ENCODE results near the gene GFRA1.

The GFRA1 gene

DNA sequence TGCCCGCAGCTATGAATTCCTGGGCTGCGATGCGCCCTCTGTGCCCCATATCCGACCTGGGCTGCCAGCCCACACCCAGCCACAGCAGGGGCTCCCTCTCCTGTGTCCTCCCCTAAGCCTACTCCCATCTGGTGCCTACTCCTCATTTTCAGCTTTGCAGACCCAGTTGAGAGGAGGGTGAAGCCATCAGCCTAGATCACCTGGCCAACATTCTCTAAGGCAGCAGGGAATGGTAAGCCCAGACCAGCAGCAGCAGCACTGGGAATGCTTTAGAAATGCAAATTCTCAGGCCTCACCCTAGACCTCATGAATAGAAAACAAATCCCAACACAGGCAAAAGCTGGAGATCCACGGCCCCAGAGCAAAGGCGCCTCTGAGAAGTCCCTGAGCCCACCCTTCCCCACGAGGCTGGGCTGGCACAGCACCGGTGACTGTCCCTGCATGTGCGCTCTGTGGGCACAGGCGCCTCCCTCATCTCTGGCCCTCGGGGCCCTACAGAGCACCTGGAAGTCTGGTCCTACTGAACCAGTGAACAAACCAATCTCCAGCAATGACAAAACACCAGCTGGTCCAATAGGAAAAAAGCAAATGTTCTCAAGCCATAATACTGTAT, 161.4 kb downstream of the GFRA1 start:
- H3K4me1 ChIP-seq (ENCODE audit: control insufficient read depth, insufficient read depth, low read length, poor library complexity, severe bottlenecking) = no peaks in the 10 kb centered on the region
- DNase-seq = no peak
- no peaks in the 10 kb centered on the region for H3K27me3 ChIP-seq (replicated peaks; ENCODE audit: control insufficient read depth, insufficient read depth, low read length, poor library complexity, severe bottlenecking)
- H3K9me3 ChIP-seq (ENCODE audit: control insufficient read depth, low read length) = no peaks in the 10 kb centered on the region
- H3K36me3 ChIP-seq (ENCODE audit: control insufficient read depth, insufficient read depth, low read length) = no peaks in the 10 kb centered on the region
- H3K4me3 ChIP-seq (ENCODE audit: insufficient read depth, low read depth, low read length, poor library complexity, severe bottlenecking) = no peak overlapping the region
- no peak overlapping the region for H3K27ac ChIP-seq (ENCODE audit: insufficient read depth, low read length, poor library complexity, severe bottlenecking)

DNA sequence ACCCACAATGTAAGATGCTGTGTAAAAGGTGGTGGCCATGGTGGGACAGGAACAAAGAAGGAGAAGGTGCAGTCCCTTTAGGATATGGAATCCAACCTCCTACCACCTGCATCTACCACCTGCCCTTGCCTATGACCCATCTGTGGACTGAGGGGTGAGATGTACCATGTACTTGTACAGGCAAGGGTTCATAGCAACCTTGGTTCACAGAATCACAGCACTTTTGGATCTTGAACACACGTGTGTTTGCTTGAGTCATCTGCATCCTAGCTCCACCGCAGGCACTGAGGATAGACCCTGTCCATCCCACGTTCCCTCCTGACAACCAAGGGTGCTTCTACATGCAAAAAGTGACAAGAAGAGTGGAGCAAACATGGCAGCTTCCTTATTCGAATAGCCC, 162.3 kb downstream of the GFRA1 start:
- Histone ChIP-seq H3K36me3 (ENCODE audit: control insufficient read depth, insufficient read depth, low read length) (no peaks in the 10 kb centered on the region), H3K4me3 (ENCODE audit: insufficient read depth, low read depth, low read length, poor library complexity, severe bottlenecking) (no peak overlapping the region), H3K27me3 (replicated peaks; ENCODE audit: control insufficient read depth, insufficient read depth, low read length, poor library complexity, severe bottlenecking) (no peaks in the 10 kb centered on the region), H3K4me1 (ENCODE audit: control insufficient read depth, insufficient read depth, low read length, poor library complexity, severe bottlenecking) (no peaks in the 10 kb centered on the region), H3K9me3 (ENCODE audit: control insufficient read depth, low read length) (no peaks in the 10 kb centered on the region), H3K27ac (ENCODE audit: insufficient read depth, low read length, poor library complexity, severe bottlenecking) (no peak overlapping the region)
- DNase-seq = no peak

DNA sequence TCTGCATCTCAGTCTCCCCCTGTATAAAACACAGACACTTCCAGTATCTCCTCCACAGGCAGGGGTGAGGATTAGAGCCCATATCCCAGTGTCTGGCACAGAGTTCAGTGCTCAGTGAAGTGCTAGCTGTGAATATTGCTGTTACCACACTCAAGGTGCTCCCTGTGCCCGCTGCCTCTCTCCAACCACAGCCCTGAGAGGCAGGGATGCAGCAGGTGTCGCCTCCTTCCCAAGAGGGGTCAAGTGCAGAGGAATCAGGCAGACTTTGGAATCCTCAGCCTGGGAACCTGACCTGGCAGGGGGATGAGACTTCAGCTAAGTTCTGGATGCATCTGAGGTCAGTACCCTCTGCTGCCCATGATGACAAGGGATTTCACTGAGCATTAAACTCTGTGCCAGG, 163.1 kb downstream of the GFRA1 start:
- Histone ChIP-seq H3K9me3 (ENCODE audit: control insufficient read depth, low read length) (no peaks in the 10 kb centered on the region), H3K4me1 (ENCODE audit: control insufficient read depth, insufficient read depth, low read length, poor library complexity, severe bottlenecking) (no peaks in the 10 kb centered on the region), H3K27ac (ENCODE audit: insufficient read depth, low read length, poor library complexity, severe bottlenecking) (no peak overlapping the region), H3K36me3 (ENCODE audit: control insufficient read depth, insufficient read depth, low read length) (no peaks in the 10 kb centered on the region), H3K27me3 (replicated peaks; ENCODE audit: control insufficient read depth, insufficient read depth, low read length, poor library complexity, severe bottlenecking) (no peaks in the 10 kb centered on the region), H3K4me3 (ENCODE audit: insufficient read depth, low read depth, low read length, poor library complexity, severe bottlenecking) (no peak overlapping the region)
- DNase-seq = no peak

DNA sequence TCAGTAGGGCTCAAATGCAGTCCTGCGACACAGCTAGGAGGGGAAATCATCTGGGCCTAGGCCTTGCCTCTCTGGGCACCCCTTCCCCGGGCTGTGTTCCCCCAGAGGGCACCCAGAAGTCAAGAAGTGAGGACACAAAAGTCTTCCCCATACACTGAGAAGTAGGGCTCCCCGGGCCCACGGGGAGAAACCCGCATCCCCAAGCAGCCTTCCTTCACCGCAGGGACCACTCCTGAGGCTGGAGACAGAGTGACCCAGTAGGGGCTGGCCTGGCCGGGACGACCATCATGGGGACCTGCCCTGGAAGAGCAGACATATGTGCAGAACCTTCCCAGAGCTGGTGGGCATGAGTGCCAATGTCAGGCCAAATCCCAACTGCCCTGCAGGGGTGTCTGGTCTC, 163.5 kb downstream of the GFRA1 start:
- no peak overlapping the region for H3K27ac ChIP-seq (ENCODE audit: insufficient read depth, low read length, poor library complexity, severe bottlenecking)
- no peak for DNase-seq
- H3K36me3 ChIP-seq (ENCODE audit: control insufficient read depth, insufficient read depth, low read length) = no peaks in the 10 kb centered on the region
- no peak overlapping the region for H3K4me3 ChIP-seq (ENCODE audit: insufficient read depth, low read depth, low read length, poor library complexity, severe bottlenecking)
- H3K4me1 ChIP-seq (ENCODE audit: control insufficient read depth, insufficient read depth, low read length, poor library complexity, severe bottlenecking) = no peaks in the 10 kb centered on the region
- no peaks in the 10 kb centered on the region for H3K9me3 ChIP-seq (ENCODE audit: control insufficient read depth, low read length)
- no peaks in the 10 kb centered on the region for H3K27me3 ChIP-seq (replicated peaks; ENCODE audit: control insufficient read depth, insufficient read depth, low read length, poor library complexity, severe bottlenecking)

DNA sequence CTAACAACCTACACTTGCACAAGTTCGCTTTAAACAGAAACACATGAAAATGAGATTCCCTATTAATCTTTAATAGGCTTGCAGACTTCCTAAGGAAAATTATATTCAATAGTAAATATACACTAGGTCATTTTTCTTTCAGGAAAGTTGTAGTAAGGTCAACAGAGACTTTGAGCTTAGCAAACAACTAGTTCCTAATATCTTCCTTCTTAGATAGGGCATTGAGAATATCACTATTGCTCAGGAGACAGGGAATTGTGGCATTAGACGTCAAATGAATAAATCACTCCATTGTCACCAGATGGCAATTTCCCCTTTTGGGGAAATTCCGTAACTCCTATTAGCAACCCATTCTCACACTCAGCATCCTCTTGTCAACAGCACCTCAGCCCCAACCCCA, 164.9 kb downstream of the GFRA1 start:
- no peaks in the 10 kb centered on the region for H3K9me3 ChIP-seq (ENCODE audit: control insufficient read depth, low read length)

DNA sequence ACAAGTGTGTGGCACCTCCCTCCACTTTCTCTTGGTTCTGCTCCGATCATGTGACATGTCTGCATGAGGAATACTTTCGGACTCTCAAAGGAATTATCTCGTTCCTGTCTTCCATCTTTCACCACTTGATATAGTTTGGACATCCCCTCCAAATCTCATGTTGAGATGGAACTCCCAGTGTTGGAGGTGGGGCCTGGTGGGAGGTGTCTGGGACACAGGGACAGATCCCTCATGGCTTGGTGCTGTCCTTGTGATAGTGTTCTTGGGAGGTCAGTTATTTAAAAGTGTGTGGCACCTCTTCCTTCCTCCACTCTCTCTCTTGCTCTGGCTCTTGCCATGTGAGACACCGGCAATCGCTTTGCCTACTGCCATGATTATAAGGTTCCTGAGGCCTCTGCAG, 166.4 kb downstream of the GFRA1 start:
- Histone ChIP-seq H3K27ac (ENCODE audit: insufficient read depth, low read length, poor library complexity, severe bottlenecking) (no peak overlapping the region), H3K27me3 (replicated peaks; ENCODE audit: control insufficient read depth, insufficient read depth, low read length, poor library complexity, severe bottlenecking) (no peaks in the 10 kb centered on the region), H3K4me3 (ENCODE audit: insufficient read depth, low read depth, low read length, poor library complexity, severe bottlenecking) (no peak overlapping the region)

More for the DNA sequence above, 164.9 kb downstream of the GFRA1 start:
- no peak overlapping the region for H3K4me3 ChIP-seq (ENCODE audit: insufficient read depth, low read depth, low read length, poor library complexity, severe bottlenecking)
- no peaks in the 10 kb centered on the region for H3K36me3 ChIP-seq (ENCODE audit: control insufficient read depth, insufficient read depth, low read length)
- no peaks in the 10 kb centered on the region for H3K27me3 ChIP-seq (replicated peaks; ENCODE audit: control insufficient read depth, insufficient read depth, low read length, poor library complexity, severe bottlenecking)
- no peak overlapping the region for H3K27ac ChIP-seq (ENCODE audit: insufficient read depth, low read length, poor library complexity, severe bottlenecking)
- no peak for DNase-seq
- no peaks in the 10 kb centered on the region for H3K4me1 ChIP-seq (ENCODE audit: control insufficient read depth, insufficient read depth, low read length, poor library complexity, severe bottlenecking)

DNA sequence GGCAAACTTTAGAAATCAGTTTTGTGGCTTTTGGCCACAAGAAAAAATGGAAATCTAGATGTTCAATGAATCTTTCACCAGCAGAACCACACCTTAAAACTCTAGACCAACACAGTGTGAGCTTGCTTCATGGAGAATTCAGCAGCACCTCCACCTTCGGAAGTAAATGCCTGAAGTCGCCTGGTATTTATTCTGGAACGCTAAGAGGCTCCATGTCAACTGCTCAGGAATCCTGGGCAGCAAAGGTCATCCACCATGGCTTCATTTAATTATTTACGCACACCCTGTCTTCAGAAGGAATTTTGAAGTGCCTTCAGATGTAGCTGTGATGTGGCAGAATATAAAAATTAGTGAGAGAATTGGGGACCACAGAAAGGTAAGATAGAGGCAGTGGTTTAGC, 167.7 kb downstream of the GFRA1 start:
- Histone ChIP-seq H3K4me1 (ENCODE audit: control insufficient read depth, insufficient read depth, low read length, poor library complexity, severe bottlenecking) (no peaks in the 10 kb centered on the region), H3K27me3 (replicated peaks; ENCODE audit: control insufficient read depth, insufficient read depth, low read length, poor library complexity, severe bottlenecking) (no peaks in the 10 kb centered on the region), H3K36me3 (ENCODE audit: control insufficient read depth, insufficient read depth, low read length) (no peaks in the 10 kb centered on the region), H3K27ac (ENCODE audit: insufficient read depth, low read length, poor library complexity, severe bottlenecking) (no peak overlapping the region), H3K4me3 (ENCODE audit: insufficient read depth, low read depth, low read length, poor library complexity, severe bottlenecking) (no peak overlapping the region), H3K9me3 (ENCODE audit: control insufficient read depth, low read length) (no peaks in the 10 kb centered on the region)
- no peak for DNase-seq

More for the DNA sequence above, 166.4 kb downstream of the GFRA1 start:
- no peaks in the 10 kb centered on the region for H3K36me3 ChIP-seq (ENCODE audit: control insufficient read depth, insufficient read depth, low read length)
- no peaks in the 10 kb centered on the region for H3K4me1 ChIP-seq (ENCODE audit: control insufficient read depth, insufficient read depth, low read length, poor library complexity, severe bottlenecking)
- no peak for DNase-seq
- no peaks in the 10 kb centered on the region for H3K9me3 ChIP-seq (ENCODE audit: control insufficient read depth, low read length)

DNA sequence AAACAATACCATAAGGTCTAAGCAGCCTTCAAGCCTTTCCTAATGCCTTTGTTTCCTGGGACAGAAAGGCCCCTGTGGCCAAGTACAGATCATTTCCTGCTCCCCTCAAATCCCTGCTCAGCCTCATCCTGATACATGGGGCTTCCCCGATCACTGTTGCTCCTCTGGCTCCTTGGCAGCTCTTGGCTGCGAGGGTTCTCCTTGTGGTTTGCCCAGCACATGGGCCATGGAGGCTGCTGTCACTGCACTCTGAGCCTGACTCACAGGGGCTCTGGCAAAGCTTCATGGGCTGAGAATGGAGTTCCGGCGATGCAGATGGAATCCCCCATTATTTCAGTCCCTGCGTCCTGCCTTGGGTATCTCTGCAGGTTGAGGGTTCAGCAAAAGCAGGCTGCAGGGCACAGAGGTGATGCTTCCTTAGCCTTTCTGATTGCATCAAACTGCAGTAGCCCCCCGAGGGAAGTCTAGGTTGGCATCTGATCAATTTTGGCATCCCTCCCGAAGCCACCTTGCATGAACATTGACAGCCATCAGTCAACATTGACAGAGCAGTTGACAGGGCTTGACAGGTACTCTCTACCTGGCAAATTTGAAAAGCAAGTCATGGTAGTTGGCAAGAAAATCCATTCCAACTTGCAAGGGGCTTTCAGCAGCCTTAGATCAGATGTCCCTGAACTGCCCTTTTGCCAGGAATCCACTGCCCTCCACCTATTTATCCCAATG, 168.6 kb downstream of the GFRA1 start:
- no peak for DNase-seq
- H3K27ac ChIP-seq (ENCODE audit: insufficient read depth, low read length, poor library complexity, severe bottlenecking) = no peak overlapping the region

DNA sequence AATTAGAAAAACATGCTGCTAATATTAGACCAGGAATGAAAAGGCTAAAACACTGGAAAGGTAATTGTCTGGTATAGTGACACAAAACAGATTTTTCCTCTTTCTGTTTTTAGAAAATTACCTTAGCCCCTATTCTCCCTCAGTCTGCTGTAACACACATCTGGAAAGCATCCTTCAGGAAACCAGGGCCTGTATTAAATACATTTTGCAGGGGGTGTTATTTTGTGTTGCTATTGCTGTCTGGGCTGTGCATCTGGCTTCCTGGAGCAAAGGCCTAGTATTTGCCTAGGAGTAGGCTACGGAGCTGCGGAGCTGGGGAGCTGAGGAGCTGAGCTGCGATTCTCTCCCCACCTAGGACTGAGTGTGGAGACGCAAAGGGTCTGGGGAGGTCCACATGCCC, 169.3 kb downstream of the GFRA1 start:
- no peaks in the 10 kb centered on the region for H3K4me1 ChIP-seq (ENCODE audit: control insufficient read depth, insufficient read depth, low read length, poor library complexity, severe bottlenecking)
- H3K4me3 ChIP-seq (ENCODE audit: insufficient read depth, low read depth, low read length, poor library complexity, severe bottlenecking) = no peak overlapping the region
- H3K36me3 ChIP-seq (ENCODE audit: control insufficient read depth, insufficient read depth, low read length) = no peaks in the 10 kb centered on the region
- H3K27me3 ChIP-seq (replicated peaks; ENCODE audit: control insufficient read depth, insufficient read depth, low read length, poor library complexity, severe bottlenecking) = no peaks in the 10 kb centered on the region
- no peaks in the 10 kb centered on the region for H3K9me3 ChIP-seq (ENCODE audit: control insufficient read depth, low read length)
- H3K27ac ChIP-seq (ENCODE audit: insufficient read depth, low read length, poor library complexity, severe bottlenecking) = no peak overlapping the region
- DNase-seq = no peak

More for the DNA sequence above, 168.6 kb downstream of the GFRA1 start:
- Histone ChIP-seq H3K4me1 (ENCODE audit: control insufficient read depth, insufficient read depth, low read length, poor library complexity, severe bottlenecking) (no peaks in the 10 kb centered on the region), H3K9me3 (ENCODE audit: control insufficient read depth, low read length) (no peaks in the 10 kb centered on the region), H3K36me3 (ENCODE audit: control insufficient read depth, insufficient read depth, low read length) (no peaks in the 10 kb centered on the region), H3K4me3 (ENCODE audit: insufficient read depth, low read depth, low read length, poor library complexity, severe bottlenecking) (no peak overlapping the region), H3K27me3 (replicated peaks; ENCODE audit: control insufficient read depth, insufficient read depth, low read length, poor library complexity, severe bottlenecking) (no peaks in the 10 kb centered on the region)

DNA sequence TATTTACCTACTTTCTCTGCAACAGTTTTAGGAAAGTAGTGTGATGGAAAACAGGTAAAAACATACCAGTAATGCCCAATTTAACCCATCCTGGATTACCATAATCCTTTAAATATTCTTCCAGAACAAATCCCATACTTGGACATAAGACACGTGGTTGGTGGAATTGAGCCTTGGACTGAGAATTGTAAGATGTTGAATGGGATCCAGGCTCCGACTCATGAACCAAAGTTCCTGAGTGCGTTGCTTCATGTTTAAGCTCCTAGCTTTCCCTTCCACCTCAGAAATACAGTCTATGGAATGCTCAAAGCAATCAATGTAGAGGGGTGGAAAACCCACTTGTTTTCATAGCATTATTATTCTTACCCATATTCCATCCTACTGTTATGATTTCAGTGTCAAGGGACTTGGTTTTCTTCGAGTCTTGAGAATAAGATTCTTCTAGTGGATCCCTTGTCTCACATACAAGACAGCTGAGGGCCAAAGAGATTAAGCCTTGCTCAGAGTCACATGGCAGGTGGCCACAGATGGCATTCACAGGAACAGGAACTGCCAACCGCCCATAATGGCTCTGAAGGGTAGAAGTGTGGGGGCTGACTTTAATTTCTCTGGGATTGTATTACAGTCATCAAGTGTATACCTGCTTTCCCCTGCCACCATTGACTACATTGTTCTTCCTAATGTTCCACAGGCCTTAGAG, 171.2 kb downstream of the GFRA1 start:
- no peak overlapping the region for H3K27ac ChIP-seq (ENCODE audit: insufficient read depth, low read length, poor library complexity, severe bottlenecking)
- H3K4me3 ChIP-seq (ENCODE audit: insufficient read depth, low read depth, low read length, poor library complexity, severe bottlenecking) = no peak overlapping the region
- H3K4me1 ChIP-seq (ENCODE audit: control insufficient read depth, insufficient read depth, low read length, poor library complexity, severe bottlenecking) = no peaks in the 10 kb centered on the region
- DNase-seq = no peak
- H3K9me3 ChIP-seq (ENCODE audit: control insufficient read depth, low read length) = no peaks in the 10 kb centered on the region
- no peaks in the 10 kb centered on the region for H3K36me3 ChIP-seq (ENCODE audit: control insufficient read depth, insufficient read depth, low read length)
- H3K27me3 ChIP-seq (replicated peaks; ENCODE audit: control insufficient read depth, insufficient read depth, low read length, poor library complexity, severe bottlenecking) = no peaks in the 10 kb centered on the region

Data from effector memory CD4-positive, alpha-beta T cell (primary cell).